CMK (cell line): ENCODE measurements around the gene ZSCAN2.
"Not testable (repeated sequence)": the region's sequence is repeated elsewhere in the genome, so short reads cannot be mapped to it uniquely, and the experiment has no call there.

Experiments used
- DNase-seq: peaks from one replicate; pipeline ENCODE4 v3.0.0-alpha.2; 2010; ENCODE audit warnings: low read depth

ZSCAN2 gene

DNA sequence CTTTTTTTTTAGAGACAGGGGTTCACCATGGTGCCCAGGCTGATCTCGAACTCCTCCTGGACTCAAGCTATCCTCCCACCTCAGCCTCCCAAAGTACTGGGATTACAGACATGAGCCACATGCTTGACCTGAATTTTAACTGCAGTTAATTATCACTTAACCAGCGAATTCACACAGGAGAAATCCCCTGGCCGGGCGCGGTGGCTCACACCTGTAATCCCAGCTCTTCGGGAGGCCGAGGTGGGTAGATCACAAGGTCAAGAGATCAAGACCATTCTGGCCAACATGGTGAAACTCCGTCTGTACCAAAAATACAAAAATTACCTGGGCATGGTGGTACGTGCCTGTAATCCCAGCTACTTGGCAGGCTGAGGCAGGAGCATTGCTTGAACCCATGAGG is 41.1 kb downstream of the ZSCAN2 start:
- not testable (repeated sequence) for DNase-seq

DNA sequence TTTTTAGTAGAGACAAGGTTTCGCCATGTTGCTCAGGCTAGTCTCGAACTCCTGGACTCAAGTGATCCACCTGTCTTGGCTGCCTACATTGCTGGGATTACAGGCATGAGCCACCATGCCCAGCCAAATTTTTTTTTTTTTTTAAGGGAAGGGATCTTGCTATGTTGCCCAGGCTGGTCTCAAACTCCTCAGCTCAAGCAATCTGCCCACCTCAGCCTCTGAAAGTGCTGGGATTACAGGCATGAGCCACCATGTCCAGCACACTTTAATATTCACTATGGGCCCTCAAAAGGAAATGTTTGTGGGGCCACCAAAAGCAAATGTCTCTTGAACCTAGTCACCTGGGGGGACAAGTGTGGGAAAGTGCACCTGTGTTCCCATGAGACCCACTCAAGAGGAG is 41.8 kb downstream of the ZSCAN2 start:
- DNase-seq = not testable (repeated sequence)

DNA sequence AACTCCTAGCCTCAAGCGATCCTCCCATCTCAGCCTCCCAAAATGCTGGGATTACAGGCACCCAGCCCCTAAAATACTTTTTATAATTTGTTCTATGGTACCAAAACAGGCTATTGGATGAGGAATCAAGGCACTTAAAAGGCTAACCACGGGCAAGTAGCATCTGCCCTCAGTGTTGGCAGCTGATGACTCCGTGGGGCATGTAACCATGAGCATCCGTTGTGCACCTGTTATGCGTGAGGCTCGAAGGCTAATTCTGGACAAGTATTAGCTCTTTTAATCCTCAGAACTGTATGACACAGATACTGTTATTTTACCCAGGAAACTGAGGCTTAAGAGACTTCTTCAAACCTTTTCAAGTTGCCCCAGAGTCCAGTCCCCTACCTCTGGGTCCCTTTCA is 43.0 kb downstream of the ZSCAN2 start:
- DNase-seq = no peak

DNA sequence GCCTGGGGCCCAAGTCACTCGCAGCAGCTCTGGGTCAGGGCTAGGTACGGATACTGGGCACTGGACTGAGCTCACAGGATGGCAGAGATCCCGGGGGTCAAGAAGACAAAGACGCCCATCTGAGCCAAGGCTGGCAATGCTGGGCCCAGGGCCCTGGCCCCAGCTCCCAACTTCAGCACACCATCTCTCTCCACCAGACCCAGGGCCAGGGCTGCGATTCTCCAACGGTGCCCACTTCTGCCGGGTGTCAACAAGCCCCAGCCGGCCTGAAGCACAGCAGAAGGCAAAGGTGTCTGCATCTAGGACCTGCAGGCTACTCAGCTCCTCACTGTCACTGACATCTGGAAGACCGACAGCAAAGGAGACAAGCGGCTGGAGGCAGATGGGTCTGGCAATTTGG is 44.7 kb downstream of the ZSCAN2 start:
- DNase-seq = no peak

DNA sequence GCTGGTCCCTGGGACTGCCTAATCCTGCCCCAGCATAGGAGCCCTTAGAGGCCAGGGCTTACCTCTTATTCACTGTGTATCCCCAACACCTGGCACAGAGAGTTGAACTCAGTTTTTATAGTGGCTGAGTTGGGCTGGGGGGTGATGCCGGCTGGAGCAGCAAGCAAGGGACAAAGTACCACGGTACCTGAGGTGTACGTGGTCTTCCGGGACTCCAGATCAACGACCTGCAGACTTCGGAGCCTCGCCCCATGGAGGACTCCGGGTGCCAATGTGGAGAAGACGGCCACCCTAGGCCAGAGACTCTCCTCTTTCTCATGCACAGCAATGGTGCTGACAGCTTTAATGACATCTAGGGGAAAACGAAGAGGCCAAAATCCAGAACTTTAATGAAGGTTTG is 45.2 kb downstream of the ZSCAN2 start:
- no peak for DNase-seq

DNA sequence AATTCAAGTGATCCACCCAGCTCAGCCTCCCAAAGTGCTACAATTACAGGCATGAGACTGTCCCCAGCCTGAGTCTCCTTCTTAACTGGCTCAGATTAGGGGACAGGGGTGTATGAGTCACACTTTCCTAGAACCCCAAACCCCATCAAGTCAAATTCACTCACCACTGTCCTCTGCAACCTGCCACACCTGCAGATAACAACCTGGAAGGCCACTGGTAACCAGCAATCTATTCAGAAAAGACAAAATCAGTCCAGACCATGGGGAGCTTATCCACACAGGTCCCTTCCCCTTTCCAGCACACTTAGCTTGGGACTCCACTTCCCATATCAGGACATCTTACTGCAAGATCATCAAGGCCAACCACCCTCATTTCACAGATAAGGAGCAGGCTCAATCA is 46.9 kb downstream of the ZSCAN2 start:
- DNase-seq = no peak

DNA sequence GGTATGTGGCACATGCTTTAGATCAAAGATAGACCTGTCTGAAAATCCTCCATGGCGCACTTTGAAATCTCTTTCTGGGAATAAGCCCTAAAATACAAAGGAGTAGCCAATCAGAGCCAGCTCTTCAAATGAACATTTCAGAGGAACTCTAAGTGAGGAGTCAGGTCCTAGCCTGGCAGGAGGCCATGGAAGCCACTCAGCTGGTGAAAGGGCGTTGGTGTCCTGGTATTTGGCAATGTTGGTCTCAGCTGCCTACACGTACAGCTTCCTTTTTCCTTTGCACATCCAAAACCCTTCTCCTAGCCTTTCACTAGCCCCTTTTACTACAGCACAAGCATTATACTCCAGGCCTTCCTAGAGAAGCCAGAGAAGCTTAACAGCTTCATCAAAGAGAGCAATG is 47.7 kb downstream of the ZSCAN2 start:
- DNase-seq = no peak

DNA sequence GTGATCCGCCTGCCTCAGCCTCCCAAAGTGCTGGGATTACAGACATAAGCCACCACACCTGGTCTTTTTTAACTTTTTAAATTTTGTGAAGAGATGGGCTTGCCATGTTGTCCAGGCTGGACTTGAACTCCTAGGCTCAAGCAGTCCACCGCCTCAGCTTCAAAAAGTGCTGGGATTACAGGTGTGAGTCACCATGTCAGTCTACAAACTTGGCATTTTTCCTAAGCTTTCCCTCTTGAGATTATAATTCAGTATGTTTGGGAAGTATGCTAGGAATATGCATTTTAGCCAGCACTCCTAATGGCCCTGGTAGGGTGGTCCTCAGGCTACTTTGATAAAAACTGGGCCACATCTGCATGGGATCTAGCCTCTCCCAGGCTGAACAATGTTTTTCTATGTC is 48.9 kb downstream of the ZSCAN2 start:
- DNase-seq = no peak

DNA sequence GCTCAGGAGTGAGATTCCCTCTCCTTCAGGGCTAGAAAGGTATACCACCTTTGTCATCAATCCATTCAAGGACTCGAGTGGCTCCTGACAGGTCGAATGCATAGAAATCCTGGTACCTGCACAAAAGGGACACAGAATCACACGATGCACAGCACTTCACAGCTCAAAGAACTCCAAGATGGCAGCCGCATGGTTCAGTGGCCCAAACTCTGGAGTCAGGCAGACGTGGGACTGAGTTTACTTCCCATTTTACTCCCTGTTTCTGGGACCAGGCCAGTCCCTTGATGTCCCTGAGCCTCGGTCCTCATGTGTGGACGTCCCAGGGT is 52.7 kb downstream of the ZSCAN2 start:
- no peak for DNase-seq

DNA sequence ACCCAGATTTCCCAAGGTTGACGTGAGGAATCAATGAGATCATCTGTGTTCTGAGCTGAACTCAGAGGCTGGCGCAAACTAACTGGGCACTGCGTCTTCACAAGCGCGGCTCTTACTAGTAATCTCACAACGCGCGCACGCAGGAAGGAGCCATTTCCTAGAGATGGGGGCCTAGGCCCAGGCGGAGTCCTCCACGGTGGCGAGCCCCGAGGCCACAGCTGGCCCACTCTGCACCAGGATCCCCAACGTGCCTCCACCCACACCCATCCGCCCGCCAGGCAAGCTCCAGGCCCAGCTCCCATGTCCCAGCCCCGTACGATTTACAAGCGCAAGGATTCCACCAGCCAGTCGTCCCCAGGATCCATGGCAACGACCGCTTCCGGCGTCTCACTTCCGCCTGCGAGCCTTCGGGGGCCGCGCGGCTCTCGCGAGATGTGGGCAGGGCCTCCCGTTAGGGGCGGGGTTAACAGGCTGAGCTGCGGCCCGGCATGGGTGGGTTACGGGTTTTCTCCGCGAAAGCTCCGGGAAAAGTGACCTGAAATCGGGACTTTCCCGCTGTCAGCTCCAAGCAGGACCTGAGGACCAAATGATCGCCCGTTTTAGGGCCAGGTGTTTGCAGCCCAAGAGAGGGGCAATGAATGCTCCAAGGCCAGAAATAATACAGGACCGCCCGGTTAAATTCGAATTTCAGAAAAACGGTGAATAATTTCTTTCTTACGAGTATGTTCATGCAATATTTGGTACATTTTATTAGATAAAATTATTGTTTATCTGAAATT is 53.3 kb downstream of the ZSCAN2 start, which contains the start of gene WDR73:
Gene WDR73 (minus strand): TSS at position 374 of the 779 bp plus-strand sequence. CDS start 9 bp downstream, at position 365.
- DNase-seq = peak; percentile 84

DNA sequence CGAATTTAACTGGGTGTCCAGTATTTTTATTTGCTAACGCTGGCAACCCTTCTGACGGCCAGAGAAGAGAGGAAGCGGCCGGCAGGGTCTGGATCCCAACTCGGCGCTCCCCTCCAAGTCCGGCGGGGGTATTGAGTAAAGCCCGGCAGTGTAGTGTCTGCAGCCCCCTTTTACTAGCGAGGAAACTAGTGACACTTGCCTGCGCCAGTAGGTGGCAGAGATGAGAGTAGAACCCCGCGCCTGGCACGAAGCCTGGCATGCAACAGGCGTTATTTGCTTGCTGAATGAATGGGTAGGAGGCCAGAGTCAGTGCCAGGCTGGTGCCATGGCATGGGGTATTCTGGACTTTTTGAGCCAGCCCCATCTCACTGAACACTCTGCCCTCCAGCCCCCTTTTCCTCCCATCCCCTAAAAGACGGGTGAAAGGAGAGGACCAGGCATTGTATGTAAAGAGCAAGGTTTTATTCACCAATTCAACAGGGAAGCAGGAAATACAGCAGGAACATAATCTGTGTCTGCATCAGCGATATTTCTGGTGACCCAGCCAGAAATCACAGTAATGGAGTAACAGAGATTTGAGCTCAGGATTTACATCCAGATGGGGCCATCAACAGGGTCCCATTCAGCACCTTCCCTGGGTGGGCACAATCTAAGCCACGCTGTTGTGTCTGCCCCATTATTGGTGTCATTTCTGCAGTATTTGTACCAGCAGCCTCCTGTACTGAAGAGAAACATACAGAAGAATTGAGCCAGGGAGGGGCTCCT is 54.1 kb downstream of the ZSCAN2 start:
- DNase-seq = peak; percentile 66

DNA sequence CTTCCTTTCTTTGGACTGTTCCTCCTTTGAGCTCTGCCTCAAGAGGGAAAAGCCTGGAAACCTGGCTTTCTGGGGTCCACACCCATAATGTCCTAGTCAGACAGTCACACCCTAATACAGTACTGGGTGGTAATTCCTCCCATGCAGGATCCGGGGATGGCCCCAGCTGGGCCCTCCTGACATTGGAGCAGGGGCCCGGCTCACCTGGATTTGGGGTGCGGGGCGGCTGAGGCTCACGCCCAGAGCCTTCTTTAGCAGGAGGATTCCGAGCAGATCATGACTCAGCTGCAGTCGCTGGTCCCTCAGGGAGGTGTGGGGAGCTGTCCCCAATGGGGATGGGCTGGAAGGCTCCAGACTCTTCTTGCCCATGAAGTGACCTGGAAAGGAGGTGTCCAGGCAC is 56.2 kb downstream of the ZSCAN2 start:
- DNase-seq = no peak

DNA sequence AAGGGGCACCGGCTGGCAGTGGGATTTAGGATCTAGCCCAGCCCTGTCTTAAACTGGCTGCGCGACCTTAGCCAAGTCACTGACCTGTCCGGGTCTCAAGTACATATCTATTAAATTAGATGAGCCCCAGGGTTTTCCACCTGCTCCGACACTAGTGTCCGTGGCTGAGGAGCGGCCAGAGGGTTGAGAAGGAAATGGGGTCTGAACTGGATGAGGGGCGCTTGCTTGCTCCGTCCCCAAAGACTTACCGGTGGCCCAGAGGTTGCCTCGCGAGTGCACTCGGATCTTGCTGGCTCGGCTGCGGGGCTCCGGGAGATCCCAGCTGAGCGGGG is 56.9 kb downstream of the ZSCAN2 start:
- DNase-seq = no peak

DNA sequence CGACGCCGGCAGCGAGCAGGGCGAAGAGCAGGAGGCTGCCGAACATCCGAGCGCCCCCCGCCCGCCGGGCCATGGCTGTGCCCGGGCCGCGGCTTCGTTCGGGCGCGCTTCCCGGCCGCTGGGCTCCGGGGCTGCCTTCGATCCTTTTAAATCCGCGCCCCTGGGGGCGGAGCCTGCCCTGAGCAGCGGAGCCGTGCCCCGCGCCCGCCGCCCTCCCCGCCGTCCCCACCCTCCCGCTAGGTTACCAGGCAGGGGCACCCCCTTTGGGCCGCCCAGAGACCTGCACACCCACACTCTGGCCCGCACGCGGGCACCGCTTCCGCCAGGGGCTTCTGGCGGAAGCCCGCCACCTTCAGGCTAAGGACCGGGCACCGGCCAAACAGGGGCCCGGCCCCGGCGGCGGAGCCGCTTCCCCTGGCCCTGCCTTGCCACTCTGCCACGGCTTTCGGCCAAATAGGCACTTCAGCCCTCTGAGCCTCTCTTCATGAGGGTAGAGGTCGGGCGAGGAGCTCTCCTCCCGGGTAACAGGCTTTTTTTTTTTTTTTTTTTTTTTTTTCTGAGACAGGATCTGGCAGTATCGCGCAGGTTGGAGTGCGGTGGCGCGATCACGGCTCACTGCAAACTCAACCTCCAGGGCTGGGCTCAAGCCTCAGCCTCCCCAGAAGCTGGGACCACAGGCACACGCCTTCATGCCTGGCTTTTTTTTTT is 57.4 kb downstream of the ZSCAN2 start, which contains the start of gene NMB:
Gene NMB (minus strand): TSS at position 120 of the 708 bp plus-strand sequence. CDS start 47 bp downstream, at position 73.
- peak; percentile 74 for DNase-seq

DNA sequence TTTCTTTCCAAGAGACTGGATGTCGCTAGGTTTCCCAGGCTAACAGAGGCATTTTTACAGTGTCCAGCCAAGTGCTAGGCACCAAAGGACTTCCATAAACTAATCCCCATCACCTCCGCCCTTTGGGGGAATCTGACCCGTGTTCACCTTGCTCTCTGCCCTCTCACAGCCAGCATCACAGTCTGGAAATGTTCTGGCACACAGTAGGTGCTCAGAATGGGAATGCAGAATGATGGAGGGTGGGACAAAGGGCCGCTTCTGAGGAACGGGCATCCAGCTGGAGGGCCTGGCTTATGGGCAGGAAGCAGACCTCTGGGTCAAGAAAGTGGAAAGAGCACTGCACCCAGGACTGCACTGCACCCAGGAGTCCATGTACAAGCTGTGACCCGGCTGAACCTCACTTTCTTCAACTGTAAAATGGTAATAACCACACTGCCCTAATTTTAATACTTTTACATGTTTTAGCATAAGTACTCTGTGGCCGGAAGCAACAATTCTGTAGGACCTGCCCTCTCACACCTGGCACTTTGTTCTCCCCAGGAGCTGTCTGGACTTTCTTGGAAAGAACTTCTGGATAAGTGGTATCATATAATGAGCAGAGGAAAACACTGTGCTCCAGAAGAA is 58.1 kb downstream of the ZSCAN2 start:
- no peak for DNase-seq

DNA sequence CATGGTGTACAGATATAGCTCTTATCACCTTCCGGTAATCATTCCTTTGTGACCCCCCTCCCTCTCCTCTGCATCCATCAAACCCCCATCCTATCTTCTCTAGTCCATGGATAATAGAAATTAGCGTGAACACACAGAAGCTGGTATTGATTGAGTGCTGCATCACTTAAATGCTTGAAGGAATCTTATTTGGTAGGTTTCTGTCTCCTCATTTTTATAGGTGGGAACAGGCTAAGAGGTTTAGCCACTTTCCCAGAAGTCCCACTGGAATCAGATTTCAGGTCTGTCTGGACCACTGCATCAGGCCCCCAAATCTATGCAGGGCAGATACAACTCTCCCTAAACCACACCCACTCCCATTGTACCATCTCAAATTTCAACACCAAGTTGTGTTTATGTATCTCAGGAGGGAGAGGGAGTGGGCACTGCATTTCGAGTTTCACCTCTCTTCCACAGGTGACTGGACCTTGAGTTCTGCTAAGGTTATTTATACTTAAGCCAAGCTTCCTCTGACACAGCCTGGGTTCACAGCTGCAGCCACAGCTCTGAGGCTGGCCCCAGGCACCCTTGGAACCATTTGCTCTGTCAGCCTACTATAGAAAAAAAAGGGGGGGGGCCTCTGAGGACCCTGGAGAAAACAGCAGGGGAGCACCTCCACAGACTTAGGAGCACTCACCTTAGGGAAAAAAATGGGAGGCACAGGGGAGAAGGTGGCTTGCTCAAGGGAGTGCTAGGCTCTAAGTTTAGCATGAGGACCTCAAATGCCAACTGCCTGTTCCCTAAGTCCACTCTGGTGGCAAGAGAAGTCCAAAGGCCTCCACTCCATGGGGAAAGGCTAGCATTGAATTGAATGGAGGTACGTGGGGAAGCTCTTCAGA is 59.3 kb downstream of the ZSCAN2 start:
- no peak for DNase-seq

DNA sequence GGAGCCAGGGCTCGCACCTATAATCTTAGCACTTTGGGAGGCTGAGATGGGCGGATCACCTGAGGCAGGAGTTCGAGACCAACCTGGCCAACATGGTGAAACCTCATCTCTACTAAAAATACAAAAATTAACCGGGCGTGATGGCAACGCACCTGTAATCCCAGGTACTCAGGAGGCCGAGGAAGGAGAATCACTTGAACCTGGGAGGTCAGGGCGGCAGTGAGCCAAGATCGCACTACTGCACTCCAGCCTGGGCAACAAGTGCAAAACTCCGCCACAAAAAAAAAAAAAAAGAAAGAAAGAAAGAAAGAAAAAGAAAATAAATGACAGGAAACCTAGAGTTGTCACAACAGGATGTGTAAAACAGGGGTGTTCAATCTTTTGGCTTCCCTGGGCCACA is 60.2 kb downstream of the ZSCAN2 start:
- no peak for DNase-seq

DNA sequence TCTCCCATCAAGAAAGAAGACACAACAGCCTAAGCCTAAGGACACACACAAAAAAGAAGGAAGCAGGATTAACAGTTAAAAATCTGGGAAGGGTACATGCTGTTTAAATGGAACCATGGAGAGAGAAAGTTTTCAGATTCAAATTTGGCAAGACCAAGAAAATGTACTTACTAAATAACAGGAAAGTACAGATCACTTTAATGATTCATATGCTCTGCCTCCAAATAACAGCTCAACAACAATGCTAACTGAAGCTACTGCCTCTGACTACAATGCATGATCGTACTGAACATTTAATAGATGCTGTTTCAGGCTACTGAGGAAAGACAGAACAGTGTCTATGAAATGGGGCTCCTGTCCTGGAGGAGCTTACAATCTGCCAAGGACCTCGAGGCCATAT is 65.6 kb downstream of the ZSCAN2 start:
- no peak for DNase-seq

DNA sequence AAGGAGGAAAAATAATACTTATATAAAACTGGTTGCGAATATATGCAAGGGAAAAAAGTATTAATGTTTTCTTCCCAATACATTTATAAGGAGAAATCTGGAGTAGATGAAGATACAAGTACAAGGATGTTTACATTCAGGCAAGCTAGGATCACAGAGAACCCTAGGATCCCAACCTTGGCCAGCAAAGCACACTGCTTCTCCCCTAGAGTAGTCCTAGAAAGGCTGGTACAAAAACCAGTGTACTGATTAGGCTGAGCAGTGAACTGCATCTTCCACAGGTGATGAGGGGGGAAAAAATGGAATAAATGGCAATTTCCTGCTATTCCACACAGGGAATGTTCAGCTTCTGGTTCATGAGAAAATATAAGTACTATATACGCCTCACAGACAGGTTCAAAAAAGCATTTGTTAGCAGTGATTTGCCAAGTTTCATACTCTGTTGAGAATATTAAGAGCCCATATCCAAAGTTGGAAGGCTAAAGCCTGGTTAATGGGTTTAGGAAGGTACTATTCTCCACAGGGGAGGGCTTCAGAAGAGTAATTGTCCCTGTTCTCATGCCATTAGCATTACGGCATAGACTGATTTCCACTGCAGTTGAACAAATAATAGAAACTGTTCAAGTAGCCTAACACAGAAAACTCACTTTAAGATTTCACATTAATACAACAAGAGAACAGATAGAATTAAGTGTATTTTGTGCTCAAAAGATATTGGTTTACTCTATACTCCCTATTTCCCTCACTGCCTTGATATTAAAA is 67.6 kb downstream of the ZSCAN2 start:
- DNase-seq = no peak

DNA sequence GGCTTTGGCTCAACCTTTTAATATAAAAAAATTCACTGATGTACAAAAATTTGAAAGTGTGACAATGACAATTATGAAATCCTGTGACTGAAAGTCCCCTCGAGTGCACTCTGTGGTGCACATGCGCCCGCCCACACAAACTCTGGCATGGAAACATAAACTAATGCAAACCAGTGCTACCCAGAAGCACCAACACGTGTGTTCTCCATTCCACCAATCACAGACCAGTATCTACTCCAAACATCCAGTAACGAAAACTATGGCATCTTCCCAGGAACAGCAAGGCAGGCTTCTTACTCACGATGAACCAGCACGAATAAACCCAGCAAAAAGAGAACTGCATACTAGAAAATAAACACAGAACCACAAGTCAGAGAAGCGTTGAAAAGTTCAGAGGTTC is 68.9 kb downstream of the ZSCAN2 start:
- no peak for DNase-seq

DNA sequence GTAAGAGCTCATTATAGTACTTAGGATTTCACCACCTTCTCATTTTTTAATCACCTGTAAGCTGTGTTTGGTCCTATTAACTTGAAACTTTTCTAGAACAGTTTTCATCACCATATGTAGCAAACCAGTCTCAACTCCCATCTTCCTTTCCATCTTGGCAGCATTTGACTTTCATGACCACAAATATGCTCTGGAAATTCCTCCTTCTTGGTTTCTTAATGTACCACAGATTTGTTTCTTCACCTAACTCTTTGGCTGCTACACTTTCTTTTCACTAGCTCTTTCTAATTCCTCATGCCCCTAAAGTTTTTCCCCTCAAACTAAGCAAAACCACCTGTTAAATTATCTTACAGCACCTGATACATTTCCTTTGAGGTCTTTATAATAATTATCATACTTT is 70.4 kb downstream of the ZSCAN2 start:
- DNase-seq = no peak
